GM12878 (cell line): Measurements from ENCODE around the gene SLC22A3. TPM values are rescaled to one million over a fixed set of nuclear protein-coding genes. Genes with fewer than 3 reads are reported as not detected.

ENCODE experiments used
- ATAC-seq: fragments of 200-7000 bp; cut with Tn5 transposase; 3 replicates; pipeline ENCODE4 v1.9.1; 2020; ENCODE audit warnings: mild to moderate bottlenecking, moderate library complexity
- BruUV-seq: library from RNA; stranded (reverse); fragments of 400-500 nt; replicated peaks from 2 replicates; lab custom pipeline; 2021; lab: Mats Ljungman, UMichigan
- CTCF ChIA-PET: fragments of 300-600 bp; sonication (Branson Sonifier 250); formaldehyde crosslinking; extraction: SDS; loops from one replicate; lab custom pipeline; 2021; ENCODE audit warnings: inconsistent platforms; lab: Yijun Ruan, JAX
- POLR2A ChIA-PET: fragments of 350-600 bp; formaldehyde crosslinking; extraction: SDS; loops from one replicate; lab custom pipeline; 2021; ENCODE audit warnings: inconsistent platforms; lab: Charles Lee
- RAD21 ChIA-PET: fragments of 300-600 bp; sonication (Branson Sonifier 250); formaldehyde crosslinking; loops from one replicate; lab custom pipeline; 2023; ENCODE audit warnings: antibody characterized with exemption; ENCODE audit not compliant: unreplicated experiment; lab: Charles Lee
- SMC1A ChIA-PET: fragments of 300-600 bp; sonication (Branson Sonifier 250); formaldehyde crosslinking; loops from one replicate; lab custom pipeline; 2023; ENCODE audit not compliant: unreplicated experiment, uncharacterized antibody; lab: Charles Lee
- DNase-seq: peaks from one replicate; pipeline ENCODE4 v3.0.0-alpha.2; 2011; ENCODE audit warnings: low read depth, low spot score
- FAIRE-seq: peaks from 3 replicates; lab custom pipeline; 2011; peaks lifted over from hg19 to GRCh38; lab: Jason Lieb, UNC
- H2AFZ ChIP-seq: 2 replicates; pipeline ENCODE4 v1.6.0; 2011; ENCODE audit warnings: low read depth, low read length, control low read depth; ENCODE audit not compliant: control insufficient read depth
- H3K27ac ChIP-seq: 2 replicates; pipeline ENCODE4 v1.5.1; 2011; ENCODE audit warnings: control low read depth; ENCODE audit not compliant: control insufficient read depth, insufficient read depth
- H3K27me3 ChIP-seq, 2 experiments: replicated peaks in 1 of 2; 2 replicates each; pipeline versions ENCODE4 v1.6.0 to v1.6.1; 2011; ENCODE audit warnings: low read length in 1 of 2; ENCODE audit not compliant: control insufficient read depth in 2 of 2, insufficient read depth in 2 of 2
- H3K36me3 ChIP-seq, 2 experiments: 2 replicates each; pipeline ENCODE4 v1.5.1; 2011; ENCODE audit warnings: low read length in 1 of 2; ENCODE audit not compliant: control insufficient read depth in 2 of 2, insufficient read depth in 2 of 2
- H3K4me1 ChIP-seq: 2 replicates; pipeline ENCODE4 v1.6.1; 2011; ENCODE audit warnings: mild to moderate bottlenecking, low read length, moderate library complexity, mixed read lengths; ENCODE audit not compliant: control insufficient read depth, insufficient read depth
- H3K4me2 ChIP-seq: 2 replicates; pipeline ENCODE4 v1.6.0; 2011; ENCODE audit warnings: control low read depth; ENCODE audit not compliant: control insufficient read depth, insufficient read depth
- H3K4me3 ChIP-seq: fragments of 200-600 bp; sonication (generic); 2 replicates; pipeline ENCODE4 v1.5.1; 2016
- H3K79me2 ChIP-seq: 2 replicates; pipeline ENCODE4 v1.6.0; 2011; ENCODE audit warnings: low read length; ENCODE audit not compliant: control insufficient read depth, insufficient read depth
- H3K9ac ChIP-seq: 2 replicates; pipeline ENCODE4 v1.8.0; 2011; ENCODE audit warnings: low read length, control low read depth, mixed read lengths; ENCODE audit not compliant: control insufficient read depth, insufficient read depth
- H3K9me3 ChIP-seq: replicated peaks from 3 replicates; pipeline ENCODE4 v1.5.1; 2011; ENCODE audit warnings: mild to moderate bottlenecking, low read length; ENCODE audit not compliant: control insufficient read depth, insufficient read depth
- H4K20me1 ChIP-seq: 2 replicates; pipeline ENCODE4 v1.6.0; 2011; ENCODE audit not compliant: control insufficient read depth, insufficient read depth
- CBFB ChIP-seq: IDR thresholded peaks from 2 replicates; pipeline ENCODE4 v1.6.1; 2016; ENCODE audit warnings: antibody characterized with exemption, low read depth
- EZH2 ChIP-seq: IDR thresholded peaks from 2 replicates; pipeline ENCODE4 v1.6.1; 2012; ENCODE audit warnings: low read depth, mild to moderate bottlenecking, control low read depth, inconsistent platforms, low read length, borderline replicate concordance; ENCODE audit not compliant: control insufficient read depth
- FOXK2 ChIP-seq: fragments of 450-650 bp; IDR thresholded peaks from 2 replicates; pipeline ENCODE4 v1.6.1; 2017; ENCODE audit warnings: mild to moderate bottlenecking, moderate library complexity
- KAT2A ChIP-seq: conservative IDR thresholded peaks from 2 replicates; pipeline ENCODE4 v1.6.1; 2011; ENCODE audit warnings: low read depth, low read length; ENCODE audit not compliant: control insufficient read depth
- NFYB ChIP-seq: IDR thresholded peaks from 2 replicates; pipeline ENCODE4 v1.6.1; 2011; ENCODE audit warnings: low read depth, mild to moderate bottlenecking, low read length, improper control_type of control experiment, moderate library complexity; ENCODE audit not compliant: insufficient read depth
- NKRF ChIP-seq: fragments of 450-650 bp; conservative IDR thresholded peaks from 2 replicates; pipeline ENCODE4 v1.6.1; 2017; ENCODE audit warnings: mild to moderate bottlenecking, moderate library complexity
- RFX5 ChIP-seq: IDR thresholded peaks from 2 replicates; pipeline ENCODE4 v1.6.1; 2011; ENCODE audit warnings: low read depth, low read length, improper control_type of control experiment
- WGBS: methylation state at CpG from one replicate; pipeline ENCODE4 v1.1.6; 2016; ENCODE audit warnings: low lambda C conversion rate; ENCODE audit not compliant: insufficient replicate concordance, insufficient coverage; ENCODE audit errors: missing lambda C conversion rate; 5-methylcytosine and 5-hydroxymethylcytosine counted together
- in situ Hi-C: fragments of 300-500 bp; cut with MboI; formaldehyde crosslinking; loops from 9 replicates; pipeline ENCODE4 v1.14.3; 2018; ENCODE audit warnings: mixed read lengths
- intact Hi-C: fragments of 100-400 bp; cut with micrococcal nuclease; formaldehyde crosslinking; loops from one replicate; pipeline ENCODE4 v1.14.2; 2022; ENCODE audit not compliant: unreplicated experiment
- polyA plus RNA-seq, 11 experiments: library from polyadenylated mRNA; depleted of rRNA in 4 of 11; unstranded in 6 of 11; stranded (reverse) in 5 of 11; fragments of >200 nt; fragmentation: Nextera tagmentation in 4 of 11; fragmentation: Illumina TruSeq in 1 of 11; extraction: Ambion mirVana in 4 of 11; extraction: Trizol in 1 of 11; gene quantifications; 1 replicate in 1 of 11; 2 replicates in 10 of 11; pipeline versions ENCODE4 v1.2.1 to v1.2.3, GENCODE V29; 2011 to 2016; ENCODE audit warnings: inconsistent platforms in 2 of 11, missing spikeins in 2 of 11, low read depth in 1 of 11
- total RNA-seq, 4 experiments: library from RNA; depleted of rRNA in 3 of 4; stranded (reverse); fragments of >200 nt in 3 of 4; fragmentation: Illumina TruSeq in 1 of 4; extraction: Trizol in 1 of 4; gene quantifications; 2 replicates each; pipeline versions ENCODE4 v1.2.1 to v1.2.3, GENCODE V29; 2013 to 2021
- TF ChIP-seq, protein P1 (sequence below): IDR thresholded peaks from 2 replicates; pipeline ENCODE4 v1.6.1; 2012; ENCODE audit warnings: improper control_type of control experiment, low read depth, low read length; ENCODE audit not compliant: insufficient replicate concordance

Gene SLC22A3
- total and polyA plus RNA-seq, 10 of the 15 experiments (the other 5 are each of a cell fraction or from before 2014, with no cell fraction given) = 0.07 to 0.15 TPM; not detected in 8

- TF ChIP-seq, protein P1, sequence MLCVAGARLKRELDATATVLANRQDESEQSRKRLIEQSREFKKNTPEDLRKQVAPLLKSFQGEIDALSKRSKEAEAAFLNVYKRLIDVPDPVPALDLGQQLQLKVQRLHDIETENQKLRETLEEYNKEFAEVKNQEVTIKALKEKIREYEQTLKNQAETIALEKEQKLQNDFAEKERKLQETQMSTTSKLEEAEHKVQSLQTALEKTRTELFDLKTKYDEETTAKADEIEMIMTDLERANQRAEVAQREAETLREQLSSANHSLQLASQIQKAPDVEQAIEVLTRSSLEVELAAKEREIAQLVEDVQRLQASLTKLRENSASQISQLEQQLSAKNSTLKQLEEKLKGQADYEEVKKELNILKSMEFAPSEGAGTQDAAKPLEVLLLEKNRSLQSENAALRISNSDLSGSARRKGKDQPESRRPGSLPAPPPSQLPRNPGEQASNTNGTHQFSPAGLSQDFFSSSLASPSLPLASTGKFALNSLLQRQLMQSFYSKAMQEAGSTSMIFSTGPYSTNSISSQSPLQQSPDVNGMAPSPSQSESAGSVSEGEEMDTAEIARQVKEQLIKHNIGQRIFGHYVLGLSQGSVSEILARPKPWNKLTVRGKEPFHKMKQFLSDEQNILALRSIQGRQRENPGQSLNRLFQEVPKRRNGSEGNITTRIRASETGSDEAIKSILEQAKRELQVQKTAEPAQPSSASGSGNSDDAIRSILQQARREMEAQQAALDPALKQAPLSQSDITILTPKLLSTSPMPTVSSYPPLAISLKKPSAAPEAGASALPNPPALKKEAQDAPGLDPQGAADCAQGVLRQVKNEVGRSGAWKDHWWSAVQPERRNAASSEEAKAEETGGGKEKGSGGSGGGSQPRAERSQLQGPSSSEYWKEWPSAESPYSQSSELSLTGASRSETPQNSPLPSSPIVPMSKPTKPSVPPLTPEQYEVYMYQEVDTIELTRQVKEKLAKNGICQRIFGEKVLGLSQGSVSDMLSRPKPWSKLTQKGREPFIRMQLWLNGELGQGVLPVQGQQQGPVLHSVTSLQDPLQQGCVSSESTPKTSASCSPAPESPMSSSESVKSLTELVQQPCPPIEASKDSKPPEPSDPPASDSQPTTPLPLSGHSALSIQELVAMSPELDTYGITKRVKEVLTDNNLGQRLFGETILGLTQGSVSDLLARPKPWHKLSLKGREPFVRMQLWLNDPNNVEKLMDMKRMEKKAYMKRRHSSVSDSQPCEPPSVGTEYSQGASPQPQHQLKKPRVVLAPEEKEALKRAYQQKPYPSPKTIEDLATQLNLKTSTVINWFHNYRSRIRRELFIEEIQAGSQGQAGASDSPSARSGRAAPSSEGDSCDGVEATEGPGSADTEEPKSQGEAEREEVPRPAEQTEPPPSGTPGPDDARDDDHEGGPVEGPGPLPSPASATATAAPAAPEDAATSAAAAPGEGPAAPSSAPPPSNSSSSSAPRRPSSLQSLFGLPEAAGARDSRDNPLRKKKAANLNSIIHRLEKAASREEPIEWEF = no peak
- no peak for TF ChIP-seq NFYB
- TF ChIP-seq, all 136 proteins: peak for 0
Measured at GRCh38 chr6:160427312-160428068, 79.3 kb downstream of the SLC22A3 start (continued).

DNA sequence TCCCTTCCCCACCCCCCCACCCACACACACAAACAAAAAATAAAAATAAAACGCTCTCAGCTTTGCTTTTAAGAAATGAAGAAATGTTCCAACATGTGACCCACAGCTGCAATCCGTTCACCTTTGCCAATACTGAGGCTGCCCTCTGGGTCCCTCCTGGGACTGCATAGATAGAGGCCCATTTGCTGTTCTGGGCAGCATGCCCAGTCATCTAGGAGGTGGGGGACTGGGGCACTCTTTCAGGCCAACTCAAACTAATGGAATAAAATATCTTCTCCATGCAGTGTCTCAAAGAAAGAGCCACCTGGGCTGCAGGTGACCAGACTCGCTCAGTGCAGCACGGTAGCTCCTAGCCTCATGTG is 79.9 kb downstream of the SLC22A3 start:
- POLR2A ChIA-PET = no interaction called here
- RAD21 ChIA-PET = no interaction called here
- no peak for DNase-seq
- no peak overlapping the region for H3K9ac ChIP-seq
- H3K4me1 ChIP-seq = no peaks in the 10 kb centered on the region
- in situ Hi-C loops = no loop called here
- H3K27ac ChIP-seq = no peak overlapping the region
- no peaks in the 10 kb centered on the region for H3K36me3 ChIP-seq
- H3K4me3 ChIP-seq = no peak overlapping the region
- BruUV-seq = no TSS peak
- SMC1A ChIA-PET = no interaction called here
- TF ChIP-seq RFX5 = no peak
- TF ChIP-seq NKRF = no peak
- no peak for TF ChIP-seq FOXK2
- no peak for TF ChIP-seq EZH2
- no peak for TF ChIP-seq CBFB
- no peak for TF ChIP-seq KAT2A
- no peak overlapping the region for H3K4me2 ChIP-seq
- no peak for ATAC-seq
- peaks cover 0 to 4% of the 10 kb centered on the region in 2 experiments; a peak in 1 of 4 replicates for H3K27me3 ChIP-seq
- no peak overlapping the region for H2AFZ ChIP-seq
- WGBS = 39% methylated on average over 4 of the region's 4 CpGs
- CTCF ChIA-PET = interaction anchor here (1.1 kb wide), 1 partner anchor 13 kb away, joined by 3 read pairs; no protein-coding TSS in a partner anchor
- no peak for FAIRE-seq
- no peaks in the 10 kb centered on the region for H3K9me3 ChIP-seq
- no peaks in the 10 kb centered on the region for H3K79me2 ChIP-seq
- no peaks in the 10 kb centered on the region for H4K20me1 ChIP-seq
- intact Hi-C loops = no loop called here
